HG02885 (cell line): ENCODE measurements around the gene FYCO1.
A peak's percentile ranks its signal among the peaks of the same experiment; 100 is the strongest.
"Not testable (repeated sequence)": the region's sequence is repeated elsewhere in the genome, so short reads cannot be mapped to it uniquely, and the experiment has no call there.

ENCODE experiments used
- ATAC-seq: cut with Tn5 transposase; IDR thresholded peaks from one replicate; pipeline ENCODE4 v1.9.1; 2021; ENCODE audit warnings: mild to moderate bottlenecking; ENCODE audit not compliant: unreplicated experiment, poor library complexity

The FYCO1 gene

GRCh38 chr3:46012246-46012645, 16.6 kb upstream of the FYCO1 start:
- no peak for ATAC-seq

- no peak for ATAC-seq
Measured at GRCh38 chr3:46010519-46011113, 15.0 kb upstream of the FYCO1 start.

- no peak for ATAC-seq
Measured at GRCh38 chr3:46008058-46008457, 12.4 kb upstream of the FYCO1 start.

- no peak for ATAC-seq
Measured at GRCh38 chr3:46007280-46007679, 11.7 kb upstream of the FYCO1 start.

- ATAC-seq, result no peak
Measured at GRCh38 chr3:46006238-46007032, 10.8 kb upstream of the FYCO1 start.

GRCh38 chr3:46003706-46004105, 8.1 kb upstream of the FYCO1 start:
- ATAC-seq, result not testable (repeated sequence)

GRCh38 chr3:46001178-46001577, 5.6 kb upstream of the FYCO1 start:
- no peak for ATAC-seq

- ATAC-seq, result no peak
Measured at GRCh38 chr3:45997942-45998341, 2.3 kb upstream of the FYCO1 start.

- ATAC-seq, result not testable (repeated sequence)
Measured at GRCh38 chr3:45997499-45997898, 1.9 kb upstream of the FYCO1 start.

GRCh38 chr3:45994419-45995235, 997 bp downstream of the FYCO1 start:
- peak; percentile 13 for ATAC-seq

- no peak for ATAC-seq
Measured at GRCh38 chr3:45993421-45994027, 2.1 kb downstream of the FYCO1 start.

- ATAC-seq, result no peak
Measured at GRCh38 chr3:45992821-45993221, 2.8 kb downstream of the FYCO1 start.

- no peak for ATAC-seq
Measured at GRCh38 chr3:45992133-45992729, 3.4 kb downstream of the FYCO1 start.

GRCh38 chr3:45991341-45991740, 4.3 kb downstream of the FYCO1 start:
- no peak for ATAC-seq

GRCh38 chr3:45990181-45990580, 5.4 kb downstream of the FYCO1 start:
- ATAC-seq, result no peak

GRCh38 chr3:45988804-45989203, 6.8 kb downstream of the FYCO1 start:
- no peak for ATAC-seq

GRCh38 chr3:45988362-45988761, 7.3 kb downstream of the FYCO1 start:
- no peak for ATAC-seq

GRCh38 chr3:45987368-45988291, 8.0 kb downstream of the FYCO1 start:
- no peak for ATAC-seq

GRCh38 chr3:45986303-45986982, 9.2 kb downstream of the FYCO1 start:
- no peak for ATAC-seq
